ENCODE results near the gene OR52E1. TPM values are rescaled to one million over a fixed set of nuclear protein-coding genes. Genes with fewer than 3 reads are reported as not detected.

Gene OR52E1
- polyA plus RNA-seq, 1 donor (not counting 4 experiments of a cell fraction or from before 2014, with no cell fraction given) = not detected

- Histone ChIP-seq H3K36me3 (ENCODE audit: control insufficient read depth in 2 of 2, extremely low read depth in 1 of 2, insufficient read depth in 2 of 2, low read length in 2 of 2) (no peaks in the 10 kb centered on the region), H3K9me1 (ENCODE audit: control insufficient read depth, extremely low read depth, insufficient read depth, low read length) (no peaks in the 10 kb centered on the region), H2AFZ (ENCODE audit: control insufficient read depth, low read length) (no peak within 1 kb of the TSS), H3K9ac (ENCODE audit: control insufficient read depth, extremely low read depth, insufficient read depth, low read length) (no peak within 1 kb of the TSS), H3K9me3 (ENCODE audit: control insufficient read depth, low read depth, low read length) (no peaks in the 10 kb centered on the region), H3K4me2 (ENCODE audit: control insufficient read depth, extremely low read depth, insufficient read depth, low read depth, low read length) (no peak within 1 kb of the TSS), H4K20me1 (ENCODE audit: control insufficient read depth, extremely low read depth, insufficient read depth, low read length) (no peaks in the 10 kb centered on the region), H3K79me2 (ENCODE audit: control insufficient read depth, insufficient read depth, low read length) (no peaks in the 10 kb centered on the region), H3K4me1 (ENCODE audit: control insufficient read depth, extremely low read depth, insufficient read depth, low read length) (no peaks in the 10 kb centered on the region), H3K27ac (ENCODE audit: control insufficient read depth, insufficient read depth, low read length) (no peak within 1 kb of the TSS), H3K4me3 (ENCODE audit: control insufficient read depth in 2 of 3, extremely low read depth in 1 of 3, insufficient read depth in 2 of 3, low read depth in 1 of 3, low read length in 3 of 3) (no peak within 1 kb of the TSS), H3K27me3 (ENCODE audit: control insufficient read depth, extremely low read depth, insufficient read depth, low read length) (no peaks in the 10 kb centered on the region)
- FAIRE-seq (no peak), DNase-seq (ENCODE audit: low read depth, low spot score) (no peak)
- dilution Hi-C loops (cut with MboI; ENCODE audit: extremely low pct_ligation_motif_present, low sequenced_read_pairs) = no loop called here
- TF ChIP-seq CTCF (optimal IDR thresholded peaks at IDR 0.05 in 1 of 3, IDR thresholded peaks at IDR 0.05 in 1 of 3, conservative IDR thresholded peaks at IDR 0.05 in 1 of 3; ENCODE audit: extremely low read depth in 1 of 3, insufficient read depth in 2 of 3, low read length in 3 of 3) = no peak
- TF ChIP-seq EZH2 (IDR thresholded peaks at IDR 0.05; ENCODE audit: low read length) = no peak
Observed at GRCh38 chr11:5059391-5059790, 10.0 kb upstream of the OR52E1 start, which contains the start of gene OR52E2. TSS of gene OR52E2 (minus strand) at chr11:5059627. CDS start at chr11:5059627, 0 bp downstream.

GRCh38 chr11:5065027-5065426 is 4.3 kb upstream of the OR52E1 start:
- no peaks in the 10 kb centered on the region for H3K79me2 ChIP-seq (ENCODE audit: control insufficient read depth, insufficient read depth, low read length)
- no peaks in the 10 kb centered on the region for H3K9me1 ChIP-seq (ENCODE audit: control insufficient read depth, extremely low read depth, insufficient read depth, low read length)
- FAIRE-seq = no peak
- H3K4me2 ChIP-seq (ENCODE audit: control insufficient read depth, extremely low read depth, insufficient read depth, low read depth, low read length) = no peak overlapping the region
- H3K27me3 ChIP-seq (ENCODE audit: control insufficient read depth, extremely low read depth, insufficient read depth, low read length) = no peaks in the 10 kb centered on the region
- no peak overlapping the region for H3K27ac ChIP-seq (ENCODE audit: control insufficient read depth, insufficient read depth, low read length)
- H2AFZ ChIP-seq (ENCODE audit: control insufficient read depth, low read length) = no peak overlapping the region
- DNase-seq (ENCODE audit: low read depth, low spot score) = no peak
- no peak overlapping the region for H3K4me3 ChIP-seq (ENCODE audit: control insufficient read depth in 2 of 3, extremely low read depth in 1 of 3, insufficient read depth in 2 of 3, low read depth in 1 of 3, low read length in 3 of 3)
- no peaks in the 10 kb centered on the region for H4K20me1 ChIP-seq (ENCODE audit: control insufficient read depth, extremely low read depth, insufficient read depth, low read length)
- no peaks in the 10 kb centered on the region for H3K9me3 ChIP-seq (ENCODE audit: control insufficient read depth, low read depth, low read length)
- dilution Hi-C loops (cut with MboI; ENCODE audit: extremely low pct_ligation_motif_present, low sequenced_read_pairs) = no loop called here
- no peaks in the 10 kb centered on the region for H3K36me3 ChIP-seq (ENCODE audit: control insufficient read depth in 2 of 2, extremely low read depth in 1 of 2, insufficient read depth in 2 of 2, low read length in 2 of 2)
- TF ChIP-seq EZH2 (IDR thresholded peaks at IDR 0.05; ENCODE audit: low read length) (no peak), CTCF (optimal IDR thresholded peaks at IDR 0.05 in 1 of 3, IDR thresholded peaks at IDR 0.05 in 1 of 3, conservative IDR thresholded peaks at IDR 0.05 in 1 of 3; ENCODE audit: extremely low read depth in 1 of 3, insufficient read depth in 2 of 3, low read length in 3 of 3) (no peak)
- H3K4me1 ChIP-seq (ENCODE audit: control insufficient read depth, extremely low read depth, insufficient read depth, low read length) = no peaks in the 10 kb centered on the region
- no peak overlapping the region for H3K9ac ChIP-seq (ENCODE audit: control insufficient read depth, extremely low read depth, insufficient read depth, low read length)

Measured in keratinocyte (primary cell).